HG03066 (cell line): Measurements from ENCODE around the gene WNT9A.
"Not testable (repeated sequence)": the region's sequence is repeated elsewhere in the genome, so short reads cannot be mapped to it uniquely, and the experiment has no call there.

Experiments used
- ATAC-seq: cut with Tn5 transposase; IDR thresholded peaks from one replicate; pipeline ENCODE4 v1.9.1; 2021; ENCODE audit warnings: low read depth; ENCODE audit not compliant: unreplicated experiment

WNT9A gene

DNA sequence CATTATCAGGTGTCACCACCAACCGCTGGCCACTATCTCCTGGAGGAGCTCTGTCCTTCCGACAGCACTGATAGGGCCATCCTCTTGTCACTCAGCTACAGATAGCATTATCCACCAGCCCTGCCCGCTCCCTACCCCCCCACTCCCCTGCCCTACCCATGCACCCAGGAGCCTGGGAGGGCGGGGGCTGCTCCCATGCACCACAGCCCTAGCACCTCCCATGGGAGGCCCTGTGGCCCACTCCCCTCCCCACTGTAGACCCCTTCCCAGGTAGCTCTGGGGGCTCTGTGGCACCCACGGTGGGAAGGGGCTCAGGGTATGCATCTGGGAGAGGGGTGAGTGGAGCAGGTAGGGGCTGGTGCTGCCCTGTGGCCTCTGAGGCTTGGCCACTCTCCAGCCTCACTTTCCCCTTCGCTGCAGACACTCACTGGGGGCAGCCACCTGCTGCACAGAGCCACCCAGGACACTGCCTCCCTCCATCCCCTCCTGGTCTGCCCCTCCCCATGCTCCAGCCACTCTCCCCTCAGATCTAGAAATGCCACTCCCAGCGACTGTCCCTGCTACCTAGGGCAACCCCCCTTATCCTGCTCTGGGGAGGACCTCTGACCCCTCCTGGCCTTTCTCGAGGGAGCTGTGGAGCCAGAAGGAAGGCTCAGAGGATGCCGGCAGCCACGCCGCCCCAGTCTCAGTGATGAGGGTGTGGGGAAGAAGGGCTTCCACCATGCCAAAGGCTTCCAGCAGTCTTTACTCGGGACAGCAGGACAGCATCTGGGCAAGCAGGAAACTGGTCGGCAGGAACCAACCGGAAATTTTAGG is 58.5 kb downstream of the WNT9A start:
- no peak for ATAC-seq

DNA sequence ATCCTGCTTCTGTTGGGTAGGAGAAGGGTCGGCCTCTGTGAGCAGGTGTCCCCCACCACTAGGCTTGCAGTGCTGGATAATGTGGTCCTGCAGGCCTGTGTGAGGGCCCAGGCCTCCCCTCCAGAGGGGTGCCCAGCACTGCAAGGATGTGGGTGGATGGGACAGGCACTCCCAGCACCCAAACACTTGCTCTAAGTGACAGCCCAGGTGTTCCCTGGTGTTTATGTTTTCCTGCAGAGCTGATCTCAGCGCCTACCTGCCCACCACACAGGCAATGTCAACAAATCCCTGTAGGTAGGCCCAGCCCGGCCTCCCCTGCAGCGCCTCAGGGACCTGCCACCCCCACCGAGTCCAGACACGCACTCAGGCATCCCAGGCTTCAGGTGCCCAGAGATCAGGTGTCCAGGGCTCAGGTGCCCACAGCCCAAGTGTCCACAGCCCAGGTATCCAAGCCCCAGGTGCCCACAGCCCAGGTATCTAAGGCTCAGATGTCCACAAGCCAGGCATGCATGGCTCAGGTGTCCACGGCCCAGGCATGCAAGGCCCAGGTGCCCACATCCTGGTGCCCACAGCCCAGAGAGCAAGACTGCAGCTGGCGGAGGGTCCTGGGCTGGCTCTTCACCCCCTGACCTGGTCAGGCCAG is 59.2 kb downstream of the WNT9A start:
- no peak for ATAC-seq

DNA sequence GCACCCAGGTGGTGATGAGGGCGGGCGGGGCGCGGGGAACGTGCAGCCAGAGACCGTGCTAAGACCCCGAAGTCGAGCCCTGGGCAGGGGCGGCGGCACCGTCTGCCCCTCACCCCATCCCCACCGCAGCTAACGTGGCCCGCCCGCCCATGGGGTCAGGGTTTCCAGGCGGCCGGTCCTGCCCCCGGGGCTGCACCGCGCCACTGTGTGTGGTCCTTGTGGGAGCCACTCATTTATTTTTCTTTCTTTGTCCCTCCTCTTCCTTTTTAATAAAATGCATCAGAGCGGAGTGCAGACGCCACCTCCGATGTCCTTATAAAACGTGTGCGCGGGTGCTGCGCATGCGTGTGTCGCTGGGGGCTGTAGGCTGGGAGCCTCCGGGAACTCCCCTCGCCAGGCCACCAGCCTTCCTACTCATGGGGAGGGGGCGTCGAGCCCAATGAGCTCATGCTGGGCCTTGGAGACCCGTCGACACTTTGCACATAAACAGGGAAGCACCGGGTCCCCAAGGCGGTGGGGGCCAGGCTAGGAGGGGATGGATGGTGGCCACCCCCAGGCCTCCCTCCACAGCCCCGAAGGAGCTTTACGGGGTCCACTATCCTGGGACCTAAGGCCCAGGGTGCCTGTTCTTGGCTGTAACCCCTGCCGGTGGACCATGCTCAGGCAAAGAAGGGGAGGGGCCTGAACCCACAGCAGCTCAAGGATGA is 59.9 kb downstream of the WNT9A start:
- no peak for ATAC-seq

- no peak for ATAC-seq
Measured at GRCh38 chr1:227886993-227887696, 60.6 kb downstream of the WNT9A start.

DNA sequence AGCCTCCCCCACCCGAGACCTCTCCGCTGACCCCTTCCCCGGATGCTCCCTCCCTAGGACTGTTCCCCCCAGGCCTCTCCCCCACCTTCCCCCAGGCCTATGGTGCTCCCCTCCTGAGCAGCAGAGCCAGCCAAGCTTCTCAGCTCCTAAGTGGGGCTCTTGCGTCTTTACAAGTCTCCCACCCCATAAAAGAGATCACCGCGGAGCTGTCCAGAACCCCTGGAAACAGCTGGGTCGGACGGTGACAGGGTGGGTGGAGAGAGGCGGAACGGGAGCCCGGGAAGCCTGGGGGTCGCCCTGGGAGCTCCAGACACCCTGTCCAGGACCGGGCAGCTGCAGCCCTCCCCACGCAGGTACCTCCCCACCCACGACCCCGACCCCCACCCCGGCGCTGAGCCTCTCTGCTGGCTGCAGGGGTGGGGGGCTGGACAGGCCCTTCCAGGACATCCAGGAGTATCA is 61.2 kb downstream of the WNT9A start:
- ATAC-seq, result no peak

GRCh38 chr1:227885648-227886502 is 61.9 kb downstream of the WNT9A start:
- no peak for ATAC-seq

DNA sequence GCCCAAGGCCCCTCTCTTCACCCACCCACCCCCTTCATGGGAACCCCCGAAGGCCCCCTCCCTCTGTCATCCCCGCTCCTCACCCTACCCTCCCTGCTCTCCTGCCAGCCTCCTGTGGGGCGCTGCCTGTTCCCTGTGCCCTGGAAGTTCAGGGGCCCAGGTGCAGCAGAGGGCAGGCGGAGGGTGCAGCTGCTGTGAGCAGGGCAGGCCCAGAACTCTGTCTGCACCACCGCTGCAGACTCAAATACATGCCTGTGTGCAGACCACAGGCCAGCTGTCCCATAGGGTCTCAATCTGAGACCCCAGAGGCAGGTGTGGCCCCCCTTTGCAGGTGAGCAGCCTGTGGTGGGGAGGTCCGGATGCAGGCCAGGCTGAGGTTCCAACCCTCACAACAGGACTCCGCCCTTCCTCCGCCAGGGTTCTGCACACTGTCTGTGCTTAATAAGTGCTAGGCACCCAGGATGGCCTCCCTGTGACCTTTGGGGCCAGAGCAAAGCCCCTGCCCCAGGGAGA is 62.5 kb downstream of the WNT9A start:
- no peak for ATAC-seq

- ATAC-seq, result no peak
Measured at GRCh38 chr1:227884370-227885134, 63.2 kb downstream of the WNT9A start.

- ATAC-seq, result no peak
Measured at GRCh38 chr1:227883641-227884301, 64.0 kb downstream of the WNT9A start.

DNA sequence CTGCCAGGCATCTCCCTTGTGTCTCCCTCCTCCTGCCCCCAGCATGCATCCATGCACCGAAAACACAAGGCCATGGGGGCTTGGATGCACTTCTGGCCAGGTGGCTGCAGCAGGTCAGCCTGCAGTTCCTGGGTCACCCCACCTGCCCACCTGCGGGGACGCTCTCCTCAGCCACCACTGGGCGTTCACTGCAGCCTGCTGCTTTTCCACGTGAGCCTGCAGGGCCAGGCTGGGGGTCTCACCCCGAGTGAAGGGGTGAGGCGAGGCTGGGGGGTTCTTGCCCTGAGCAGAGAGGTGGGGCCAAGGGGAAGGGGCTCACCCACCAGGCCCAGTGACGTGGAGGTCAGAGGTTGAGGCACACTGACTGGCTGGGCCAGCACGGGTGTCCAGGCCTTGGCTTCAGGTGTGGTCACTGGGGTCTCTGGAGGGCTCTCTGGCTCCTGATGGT is 64.6 kb downstream of the WNT9A start:
- ATAC-seq, result no peak

- ATAC-seq, result no peak
Measured at GRCh38 chr1:227880342-227880924, 67.3 kb downstream of the WNT9A start.

- ATAC-seq, result not testable (repeated sequence)
Measured at GRCh38 chr1:227877810-227878209, 69.9 kb downstream of the WNT9A start.

- ATAC-seq, result not testable (repeated sequence)
Measured at GRCh38 chr1:227871892-227872291, 75.8 kb downstream of the WNT9A start.

- no peak for ATAC-seq
Measured at GRCh38 chr1:227870366-227870765, 77.4 kb downstream of the WNT9A start.

DNA sequence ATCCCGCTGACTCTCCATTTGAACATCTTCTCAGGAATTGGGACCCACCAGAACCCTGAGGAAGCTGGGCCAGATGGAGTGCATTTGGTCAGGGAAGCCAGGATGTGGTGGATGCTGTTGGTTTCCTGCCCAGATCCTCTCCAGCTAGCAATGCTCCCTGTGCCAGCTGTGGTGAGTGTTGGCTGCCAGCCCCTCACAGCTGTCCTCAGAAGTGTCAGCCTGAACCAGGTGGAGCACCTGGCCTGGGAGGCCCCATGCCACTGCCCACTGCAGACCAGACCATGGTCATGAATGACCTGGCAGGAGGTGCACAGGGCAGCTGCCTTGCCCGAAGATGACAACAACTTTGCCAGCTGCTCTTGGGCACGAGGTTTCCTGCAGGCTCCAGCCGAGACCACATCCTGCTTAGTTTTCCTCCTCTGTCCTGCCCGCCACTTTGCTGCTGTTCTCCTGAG is 77.9 kb downstream of the WNT9A start:
- ATAC-seq, result no peak

GRCh38 chr1:227869279-227869842 is 78.4 kb downstream of the WNT9A start:
- ATAC-seq, result no peak
